Activated effector memory CD4-positive, alpha-beta T cell treated with Interleukin-2 at 50 U/mL for 16 hours (primary cell): ENCODE results near the gene BCL2L1.

Source experiments
- DNase-seq: peaks from one replicate; pipeline ENCODE4 v3.0.0-alpha.2; 2020

BCL2L1 gene

GRCh38 chr20:31691646-31692275, 30.9 kb downstream of the BCL2L1 start:
- DNase-seq: no peak

- DNase-seq: no peak
These were observed 32.5 kb downstream of the BCL2L1 start for GRCh38 chr20:31690124-31690666.

DNA sequence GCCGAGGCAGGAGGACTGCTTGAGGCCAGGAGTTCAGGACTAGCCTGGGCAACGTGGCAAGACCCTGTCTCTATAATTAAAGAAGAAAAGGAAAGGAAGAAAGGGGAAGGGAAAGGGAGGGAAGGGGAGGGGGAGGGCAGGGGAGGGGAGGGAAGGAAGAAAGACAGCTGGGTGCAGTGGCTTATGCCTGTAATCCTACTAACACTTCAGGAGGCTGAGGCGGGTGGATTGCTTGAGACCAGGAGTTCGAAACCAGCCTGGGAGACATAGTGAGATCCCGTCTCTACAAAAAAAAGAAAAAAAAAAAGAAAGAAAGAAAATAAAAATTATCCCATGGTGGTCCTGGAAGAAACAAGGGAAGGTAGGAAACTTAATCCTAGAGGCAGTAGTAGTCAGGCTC, 33.5 kb downstream of the BCL2L1 start:
- no peak for DNase-seq

GRCh38 chr20:31687777-31688176, 34.9 kb downstream of the BCL2L1 start:
- DNase-seq: no peak

GRCh38 chr20:31685853-31686643, 36.6 kb downstream of the BCL2L1 start:
- DNase-seq: no peak

DNA sequence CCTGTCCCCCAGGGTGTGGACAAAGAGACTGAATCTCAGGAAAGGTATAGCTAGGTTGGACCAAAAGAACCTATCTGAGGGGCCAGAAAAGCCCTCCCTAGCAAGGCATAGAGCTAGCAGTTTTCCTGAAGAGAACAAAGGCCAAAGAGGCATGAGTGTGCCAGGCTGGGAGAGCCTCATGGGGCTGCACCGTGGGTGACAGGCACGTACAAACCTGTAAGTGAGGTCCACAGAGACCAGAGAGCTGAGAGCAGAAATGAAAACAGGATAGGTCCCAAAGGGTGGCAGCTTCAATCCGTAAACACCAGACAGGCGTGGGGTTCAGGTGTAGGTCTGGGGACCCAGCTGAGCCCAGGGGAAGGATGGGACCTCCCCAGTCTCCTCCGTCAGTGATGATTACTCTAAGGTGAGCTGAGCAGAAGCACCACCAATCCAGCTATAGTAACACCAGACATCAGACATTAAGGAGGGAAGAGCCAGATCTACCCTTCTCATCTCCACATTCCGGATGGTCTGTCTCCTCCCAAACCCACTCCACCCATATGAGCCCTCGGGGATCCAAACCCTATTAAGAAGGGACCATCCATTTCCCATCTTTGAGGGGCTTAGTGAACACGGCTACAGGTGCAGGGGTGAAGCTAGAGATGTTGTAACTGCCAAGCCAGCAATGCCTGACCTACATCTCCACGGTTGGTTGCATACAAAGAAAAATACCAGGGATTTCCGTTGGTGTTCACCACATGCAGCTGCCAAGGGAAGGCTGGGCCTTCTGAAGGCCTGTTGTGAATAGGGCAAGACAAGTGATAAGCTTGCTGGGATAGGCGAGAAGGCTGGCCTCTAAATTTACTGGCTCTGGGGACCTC, 38.3 kb downstream of the BCL2L1 start:
- DNase-seq: no peak

DNA sequence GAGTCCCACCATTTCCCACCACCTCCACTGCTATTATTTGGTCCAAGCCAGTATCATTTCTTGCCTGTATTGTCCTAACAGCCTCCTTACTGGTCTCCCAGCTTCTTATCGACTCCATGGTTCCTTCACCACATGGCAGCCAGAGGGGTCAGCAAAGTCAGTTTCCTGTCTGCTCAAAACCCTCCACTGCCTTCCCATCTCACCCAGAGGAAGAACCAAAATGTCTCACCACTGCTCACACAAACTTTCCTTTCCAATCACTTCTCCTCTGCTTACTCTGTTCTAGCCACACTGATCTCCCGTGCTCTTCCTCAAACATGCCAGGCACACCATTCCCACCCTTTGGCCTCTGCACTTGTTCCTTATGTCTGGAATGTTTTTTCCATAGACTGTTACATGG, 39.7 kb downstream of the BCL2L1 start:
- no peak for DNase-seq

DNA sequence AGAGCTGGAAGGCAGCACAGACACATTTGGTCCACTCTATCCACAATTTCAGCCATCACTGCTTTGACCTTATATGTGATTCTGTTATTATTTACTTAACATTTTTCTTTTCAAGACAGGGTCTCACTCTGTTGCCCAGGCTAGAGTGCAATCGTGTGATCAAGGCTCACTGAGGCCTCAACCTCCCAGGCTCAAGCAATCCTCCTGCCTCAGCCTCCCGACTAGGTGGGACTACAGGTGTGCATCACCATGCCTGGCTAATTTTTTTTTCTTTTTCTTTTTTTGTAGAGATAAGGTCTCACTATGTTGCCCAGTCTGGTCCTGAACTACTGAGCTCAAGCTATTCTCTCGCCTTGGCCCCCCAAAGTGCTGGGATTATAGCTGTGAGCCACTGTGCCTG, 40.3 kb downstream of the BCL2L1 start:
- no peak for DNase-seq

GRCh38 chr20:31681769-31682168, 40.9 kb downstream of the BCL2L1 start:
- DNase-seq: no peak

DNA sequence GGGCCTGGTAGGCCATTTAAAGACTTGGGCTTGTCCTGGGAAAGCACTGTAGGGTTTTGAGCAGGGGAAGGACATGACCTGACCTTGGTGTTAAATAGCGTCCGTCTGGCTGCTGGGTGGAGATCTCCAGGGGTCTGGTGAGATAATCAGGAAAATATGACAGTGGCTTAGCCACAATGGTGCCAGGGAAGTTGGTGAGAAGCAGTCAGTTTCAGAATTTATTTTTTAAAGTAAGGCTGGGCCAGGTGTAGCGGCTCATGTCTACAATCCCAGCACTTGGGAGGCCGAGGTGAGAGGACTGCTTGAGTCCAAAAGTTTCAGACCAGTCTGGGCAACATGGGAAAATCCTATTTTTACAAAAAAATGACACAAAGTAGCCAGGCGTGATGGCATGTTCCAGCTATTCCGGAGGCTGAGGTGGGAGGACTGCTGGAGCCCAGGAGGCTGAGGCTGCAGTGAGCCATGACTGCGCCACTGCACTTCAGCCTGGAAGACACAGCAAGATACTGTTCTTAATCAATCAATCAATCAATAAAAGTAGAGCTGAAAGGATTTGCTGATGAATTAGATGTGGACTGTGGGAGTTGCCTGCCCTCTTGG, 41.4 kb downstream of the BCL2L1 start:
- DNase-seq: no peak

GRCh38 chr20:31680286-31681127, 42.2 kb downstream of the BCL2L1 start:
- DNase-seq: no peak

DNA sequence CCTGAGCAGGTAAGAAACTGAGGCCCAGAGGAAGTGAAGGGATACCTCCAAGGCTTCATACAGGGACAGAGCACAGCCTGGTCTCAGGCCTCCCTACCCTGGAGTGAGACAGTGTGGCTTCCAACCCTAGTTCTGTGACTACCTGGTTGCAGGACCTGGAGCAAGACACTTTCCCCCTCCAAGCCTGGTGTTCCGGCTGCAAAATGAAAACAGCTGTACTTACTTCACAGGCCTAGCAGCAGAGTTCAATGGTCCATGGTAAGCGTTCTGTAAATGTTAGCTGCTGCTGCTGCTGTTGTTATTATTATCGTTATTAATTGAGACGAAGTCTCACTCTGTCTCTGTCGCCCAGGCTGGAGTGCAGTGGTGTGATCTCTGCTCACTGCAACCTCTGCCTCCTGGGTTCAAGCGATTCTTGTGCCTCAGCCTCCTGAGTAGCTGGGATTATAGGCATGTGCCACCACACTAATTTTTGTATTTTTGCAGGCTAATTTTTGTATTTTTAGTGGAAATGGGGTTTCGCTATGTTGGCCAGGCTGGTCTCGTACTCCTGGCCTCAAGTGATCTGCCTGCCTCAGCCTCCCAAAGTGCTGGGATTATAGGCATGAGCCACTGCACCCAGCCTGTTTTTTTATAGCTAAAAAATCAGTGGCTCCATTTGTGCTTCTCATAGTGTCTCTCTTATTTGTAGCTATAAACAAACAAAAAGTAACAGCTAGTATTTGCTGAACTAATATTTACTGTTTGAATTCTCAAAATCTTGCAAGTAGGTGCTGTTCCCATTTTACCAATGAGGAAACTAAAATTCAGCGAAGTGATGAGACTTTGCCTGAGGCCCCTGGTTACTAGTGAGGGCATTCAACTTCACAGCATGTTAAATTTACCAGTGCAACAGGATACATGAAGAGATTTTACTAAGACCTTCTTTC, 43.0 kb downstream of the BCL2L1 start:
- DNase-seq: no peak

GRCh38 chr20:31678389-31679356, 44.0 kb downstream of the BCL2L1 start:
- DNase-seq: no peak

GRCh38 chr20:31677553-31678260, 45.0 kb downstream of the BCL2L1 start:
- no peak for DNase-seq

DNA sequence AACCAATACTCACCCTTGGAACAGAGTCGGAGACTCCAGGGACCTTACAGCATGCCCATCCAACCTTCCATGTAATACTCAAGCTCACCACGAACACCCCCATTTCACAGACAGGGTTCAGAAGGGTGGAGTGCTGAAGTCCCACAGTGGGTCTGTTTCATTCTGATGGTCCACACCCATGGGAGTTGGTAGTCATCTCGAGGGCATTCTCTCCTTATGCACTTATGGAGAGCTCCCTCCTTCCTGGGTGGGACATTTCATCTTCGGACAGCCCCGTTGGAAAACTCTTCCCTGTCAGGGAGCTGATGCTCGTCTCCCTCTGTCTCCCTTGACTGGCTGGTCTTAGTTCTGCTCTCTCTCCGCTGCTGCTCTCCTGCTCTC, 46.1 kb downstream of the BCL2L1 start:
- DNase-seq: no peak

DNA sequence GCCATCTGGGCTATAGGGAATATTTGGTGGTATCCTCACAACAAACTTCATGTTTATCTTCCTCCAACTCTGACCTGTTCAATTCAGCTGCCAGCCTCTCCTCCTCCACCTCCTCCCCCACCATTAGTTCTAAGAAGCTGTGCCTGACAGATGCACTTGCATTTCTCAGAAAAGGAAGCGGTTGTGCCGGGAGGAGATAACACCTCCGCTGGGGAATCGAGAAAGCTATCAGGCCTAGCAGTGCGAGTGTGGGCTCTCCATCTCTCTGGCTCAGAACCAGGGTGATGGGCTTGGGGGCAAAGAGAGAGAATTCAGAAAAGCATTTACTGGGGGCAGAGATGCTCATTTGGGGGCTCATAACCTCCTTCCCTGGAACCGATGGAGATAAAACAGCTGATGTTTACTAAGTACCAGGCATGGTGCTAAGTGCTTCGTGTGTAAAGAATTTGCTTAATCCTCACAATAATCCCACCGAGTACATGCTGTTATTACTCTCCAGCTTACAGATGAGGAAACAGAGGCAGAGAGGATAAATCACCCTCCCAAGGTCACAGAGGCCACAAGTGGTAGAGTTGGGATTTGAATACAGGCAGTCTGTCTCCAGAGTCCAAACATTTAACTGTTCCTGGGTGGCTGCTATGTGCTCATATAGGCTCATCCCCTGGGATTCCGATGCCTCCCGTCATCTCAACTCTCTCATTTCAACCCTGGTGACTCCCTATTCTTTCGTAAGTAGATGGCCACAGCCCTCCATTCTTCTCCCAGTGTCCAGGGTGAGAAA, 46.6 kb downstream of the BCL2L1 start:
- DNase-seq: peak; percentile 65

GRCh38 chr20:31674895-31675827, 47.5 kb downstream of the BCL2L1 start:
- peak; percentile 50 for DNase-seq
